ENCODE results near the gene XPC.

XPC gene

DNA sequence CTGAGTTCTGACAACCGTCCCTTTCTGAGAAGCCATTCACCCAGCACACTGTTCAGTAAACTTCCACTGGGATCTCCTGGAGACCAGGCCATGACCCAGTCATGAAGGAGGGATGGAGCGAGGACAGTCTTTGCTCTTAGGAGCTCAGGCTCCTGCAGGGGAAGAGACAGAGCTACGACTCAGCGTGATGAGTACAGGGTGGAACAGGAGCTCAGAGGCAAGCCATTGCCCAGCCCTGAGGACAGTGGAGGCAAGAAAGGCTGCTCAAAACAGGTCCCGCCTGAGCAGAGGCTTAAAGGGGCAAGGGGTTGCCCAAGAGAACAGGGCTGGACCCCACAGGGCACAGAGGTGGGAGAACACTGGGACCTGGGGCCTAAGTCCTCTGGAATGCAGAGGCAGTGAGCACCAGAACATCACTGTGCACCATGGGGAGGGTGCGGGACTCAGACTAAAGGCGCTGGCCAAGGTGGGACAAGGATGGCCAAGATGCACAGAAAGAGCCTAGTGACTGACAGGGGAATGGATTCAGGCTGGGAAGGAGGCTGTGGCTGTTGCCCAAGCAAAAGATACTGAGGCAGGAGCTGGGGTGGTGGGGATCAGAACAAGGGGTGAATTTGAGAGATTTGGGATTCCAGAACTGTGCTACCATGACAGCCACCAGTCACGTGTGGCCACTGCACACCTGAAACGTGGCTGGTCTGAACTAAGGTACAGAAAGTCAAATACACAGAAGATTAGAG, 27.7 kb downstream of the XPC start:
- H4K20me1 ChIP-seq (ENCODE audit: insufficient read depth, low read length), result peaks cover 10% of the 10 kb centered on the region
- no peaks in the 10 kb centered on the region for H3K79me2 ChIP-seq (ENCODE audit: insufficient read depth, low read length)
- H3K4me2 ChIP-seq (ENCODE audit: insufficient read depth, low read length), result no peak overlapping the region
- H3K4me1 ChIP-seq (ENCODE audit: insufficient read depth, low read length), result no peaks in the 10 kb centered on the region
- H2AFZ ChIP-seq (ENCODE audit: low read depth, low read length), result no peak overlapping the region
- TF ChIP-seq EZH2 (IDR thresholded peaks at IDR 0.05; ENCODE audit: borderline replicate concordance, low read depth, low read length, severe bottlenecking), result no peak
- TF ChIP-seq, protein P1, sequence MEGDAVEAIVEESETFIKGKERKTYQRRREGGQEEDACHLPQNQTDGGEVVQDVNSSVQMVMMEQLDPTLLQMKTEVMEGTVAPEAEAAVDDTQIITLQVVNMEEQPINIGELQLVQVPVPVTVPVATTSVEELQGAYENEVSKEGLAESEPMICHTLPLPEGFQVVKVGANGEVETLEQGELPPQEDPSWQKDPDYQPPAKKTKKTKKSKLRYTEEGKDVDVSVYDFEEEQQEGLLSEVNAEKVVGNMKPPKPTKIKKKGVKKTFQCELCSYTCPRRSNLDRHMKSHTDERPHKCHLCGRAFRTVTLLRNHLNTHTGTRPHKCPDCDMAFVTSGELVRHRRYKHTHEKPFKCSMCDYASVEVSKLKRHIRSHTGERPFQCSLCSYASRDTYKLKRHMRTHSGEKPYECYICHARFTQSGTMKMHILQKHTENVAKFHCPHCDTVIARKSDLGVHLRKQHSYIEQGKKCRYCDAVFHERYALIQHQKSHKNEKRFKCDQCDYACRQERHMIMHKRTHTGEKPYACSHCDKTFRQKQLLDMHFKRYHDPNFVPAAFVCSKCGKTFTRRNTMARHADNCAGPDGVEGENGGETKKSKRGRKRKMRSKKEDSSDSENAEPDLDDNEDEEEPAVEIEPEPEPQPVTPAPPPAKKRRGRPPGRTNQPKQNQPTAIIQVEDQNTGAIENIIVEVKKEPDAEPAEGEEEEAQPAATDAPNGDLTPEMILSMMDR (IDR thresholded peaks at IDR 0.05; ENCODE audit: borderline replicate concordance, extremely low read depth, low read length, poor library complexity, severe bottlenecking), result no peak
- DNase-seq (no peak), ATAC-seq (ENCODE audit: insufficient read depth, low read depth) (no peak)
- H3K27me3 ChIP-seq (ENCODE audit: insufficient read depth, low read length, poor library complexity), result no peaks in the 10 kb centered on the region
- no peak overlapping the region for H3K27ac ChIP-seq (ENCODE audit: low read length)
- no peak overlapping the region for H3K4me3 ChIP-seq (ENCODE audit: low read depth in 1 of 2, low read length in 2 of 2)
- H3K9ac ChIP-seq (ENCODE audit: low read depth, low read length), result no peak overlapping the region
- H3K36me3 ChIP-seq (ENCODE audit: insufficient read depth, low read length), result peaks cover 61% of the 10 kb centered on the region
- no peaks in the 10 kb centered on the region for H3K9me3 ChIP-seq (ENCODE audit: insufficient read depth, low read length, severe bottlenecking)

DNA sequence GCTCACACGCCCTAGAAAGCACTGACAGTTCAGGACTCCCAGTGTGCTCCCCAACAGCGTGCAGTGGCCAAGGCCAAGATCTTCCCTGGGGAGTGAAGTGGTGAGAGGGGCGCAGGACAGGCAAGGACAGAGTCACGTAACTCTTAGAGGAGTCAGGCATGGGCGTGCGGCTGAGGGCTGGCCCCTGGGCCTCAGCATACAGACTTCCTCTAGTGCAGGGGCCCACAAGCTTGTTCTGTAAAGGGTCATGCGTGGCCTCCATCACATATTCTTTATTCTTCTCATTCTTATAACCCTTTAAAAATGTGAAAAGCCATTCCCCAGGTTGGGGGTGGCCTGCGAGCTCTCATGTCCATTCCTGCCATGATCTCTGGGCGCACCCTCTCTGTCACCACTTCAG, 28.3 kb downstream of the XPC start:
- Histone ChIP-seq H3K27me3 (ENCODE audit: insufficient read depth, low read length, poor library complexity) (no peaks in the 10 kb centered on the region), H3K4me3 (ENCODE audit: low read depth in 1 of 2, low read length in 2 of 2) (no peak overlapping the region), H3K4me1 (ENCODE audit: insufficient read depth, low read length) (no peaks in the 10 kb centered on the region), H3K79me2 (ENCODE audit: insufficient read depth, low read length) (no peaks in the 10 kb centered on the region), H3K9me3 (ENCODE audit: insufficient read depth, low read length, severe bottlenecking) (no peaks in the 10 kb centered on the region), H3K27ac (ENCODE audit: low read length) (no peak overlapping the region), H3K36me3 (ENCODE audit: insufficient read depth, low read length) (peaks cover 67% of the 10 kb centered on the region), H3K4me2 (ENCODE audit: insufficient read depth, low read length) (no peak overlapping the region), H2AFZ (ENCODE audit: low read depth, low read length) (no peak overlapping the region), H4K20me1 (ENCODE audit: insufficient read depth, low read length) (peaks cover 10% of the 10 kb centered on the region), H3K9ac (ENCODE audit: low read depth, low read length) (no peak overlapping the region)
- TF ChIP-seq, protein P1 (IDR thresholded peaks at IDR 0.05; ENCODE audit: borderline replicate concordance, extremely low read depth, low read length, poor library complexity, severe bottlenecking), result no peak
- TF ChIP-seq EZH2 (IDR thresholded peaks at IDR 0.05; ENCODE audit: borderline replicate concordance, low read depth, low read length, severe bottlenecking), result no peak
- no peak for ATAC-seq (ENCODE audit: insufficient read depth, low read depth)
- DNase-seq, result no peak

DNA sequence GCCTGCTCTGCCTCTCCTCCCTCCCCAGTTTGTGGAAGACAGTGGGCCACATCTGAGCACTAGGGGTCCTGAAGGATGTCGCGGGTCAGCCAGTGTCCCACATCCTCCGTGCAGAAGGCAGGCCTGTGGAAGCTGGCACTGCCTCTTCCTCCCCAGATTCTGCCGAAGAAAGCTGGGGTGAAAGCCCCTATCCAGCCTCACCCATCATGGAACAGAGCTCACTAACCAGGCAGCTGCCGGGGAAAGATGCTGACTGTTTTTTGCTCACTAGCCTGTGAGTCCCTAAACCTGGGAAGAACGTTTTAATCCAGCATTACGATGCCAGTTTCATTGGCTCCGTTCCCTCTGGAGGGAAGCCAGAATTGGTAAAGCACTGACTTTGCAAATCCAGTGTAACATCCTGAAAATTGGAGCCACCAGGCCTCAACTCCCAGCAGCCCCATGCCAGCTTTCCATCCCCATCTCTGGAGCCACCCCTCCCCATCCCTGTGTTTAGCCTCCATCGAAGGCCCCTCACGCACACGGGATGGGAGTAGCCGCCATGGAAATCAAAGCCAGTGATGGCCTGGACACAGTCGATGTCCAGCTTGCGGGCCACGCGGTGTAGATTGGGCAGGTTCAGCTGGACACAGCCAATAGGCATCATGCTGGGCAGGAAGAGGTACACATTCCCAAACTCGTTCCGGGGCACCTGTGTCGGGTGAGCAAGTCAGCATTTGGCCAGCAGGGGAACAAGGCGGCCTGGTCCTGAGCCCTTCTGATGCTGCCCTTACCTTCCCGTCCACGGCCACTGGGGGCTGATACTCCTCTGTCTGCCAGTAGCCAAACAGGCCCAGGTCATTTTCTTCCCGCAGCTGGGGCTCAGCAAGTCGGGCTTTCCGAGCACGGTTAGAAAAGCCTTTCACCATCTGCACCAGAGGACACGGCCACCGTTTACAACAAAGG, 30.1 kb downstream of the XPC start:
- H3K4me3 ChIP-seq (ENCODE audit: low read depth in 1 of 2, low read length in 2 of 2), result no peak overlapping the region
- peaks cover 61% of the 10 kb centered on the region for H3K36me3 ChIP-seq (ENCODE audit: insufficient read depth, low read length)
- H3K27ac ChIP-seq (ENCODE audit: low read length), result no peak overlapping the region
- H3K27me3 ChIP-seq (ENCODE audit: insufficient read depth, low read length, poor library complexity), result no peaks in the 10 kb centered on the region
- H3K4me2 ChIP-seq (ENCODE audit: insufficient read depth, low read length), result no peak overlapping the region
- H3K9ac ChIP-seq (ENCODE audit: low read depth, low read length), result no peak overlapping the region
- DNase-seq (no peak), ATAC-seq (ENCODE audit: insufficient read depth, low read depth) (no peak)
- H3K79me2 ChIP-seq (ENCODE audit: insufficient read depth, low read length), result no peaks in the 10 kb centered on the region
- H3K9me3 ChIP-seq (ENCODE audit: insufficient read depth, low read length, severe bottlenecking), result no peaks in the 10 kb centered on the region
- H4K20me1 ChIP-seq (ENCODE audit: insufficient read depth, low read length), result peaks cover 10% of the 10 kb centered on the region
- H3K4me1 ChIP-seq (ENCODE audit: insufficient read depth, low read length), result peaks cover 3% of the 10 kb centered on the region; the same call in 1 of the 2 replicates
- no peak overlapping the region for H2AFZ ChIP-seq (ENCODE audit: low read depth, low read length)
- TF ChIP-seq, protein P1 (IDR thresholded peaks at IDR 0.05; ENCODE audit: borderline replicate concordance, extremely low read depth, low read length, poor library complexity, severe bottlenecking), result no peak
- no peak for TF ChIP-seq EZH2 (IDR thresholded peaks at IDR 0.05; ENCODE audit: borderline replicate concordance, low read depth, low read length, severe bottlenecking)

All from DND-41 (cell line).